Activated CD8-positive, alpha-beta memory T cell treated with anti-CD3 and anti-CD28 coated beads, Interleukin-2, amount 50 U/mL, for 1 hour (primary cell): Measurements from ENCODE around the gene TMEM255B.
A peak's percentile ranks its signal among the peaks of the same experiment; 100 is the strongest.
"Not testable (repeated sequence)": the region's sequence is repeated elsewhere in the genome, so short reads cannot be mapped to it uniquely, and the experiment has no call there.

Experiments used
- DNase-seq: peaks from one replicate; pipeline ENCODE4 v3.0.0-alpha.2; 2020; ENCODE audit errors: extremely low read depth

Gene TMEM255B

GRCh38 chr13:113816254-113816929 lies 57.4 kb downstream of the TMEM255B start:
- no peak for DNase-seq

GRCh38 chr13:113816946-113817859 lies 58.2 kb downstream of the TMEM255B start:
- peak; percentile 69 for DNase-seq

GRCh38 chr13:113817860-113818691 lies 59.0 kb downstream of the TMEM255B start:
- DNase-seq: no peak

- no peak for DNase-seq
Measured at GRCh38 chr13:113818700-113819295, 59.8 kb downstream of the TMEM255B start.

GRCh38 chr13:113819341-113819730 lies 60.3 kb downstream of the TMEM255B start:
- DNase-seq: no peak

- DNase-seq: no peak
Measured at GRCh38 chr13:113819731-113820715, 61.0 kb downstream of the TMEM255B start.

- no peak for DNase-seq
Measured at GRCh38 chr13:113820813-113821651, 62.0 kb downstream of the TMEM255B start.

- no peak for DNase-seq
Measured at GRCh38 chr13:113821847-113822246, 62.8 kb downstream of the TMEM255B start.

GRCh38 chr13:113822266-113822665 lies 63.2 kb downstream of the TMEM255B start:
- DNase-seq: no peak

GRCh38 chr13:113822956-113823744 lies 64.1 kb downstream of the TMEM255B start:
- no peak for DNase-seq

- DNase-seq: no peak
Measured at GRCh38 chr13:113823771-113824170, 64.7 kb downstream of the TMEM255B start.

- no peak for DNase-seq
Measured at GRCh38 chr13:113825841-113826240, 66.8 kb downstream of the TMEM255B start.

- DNase-seq: not testable (repeated sequence)
Measured at GRCh38 chr13:113826446-113826845, 67.4 kb downstream of the TMEM255B start.

- no peak for DNase-seq
Measured at GRCh38 chr13:113827021-113827420, 68.0 kb downstream of the TMEM255B start.

- DNase-seq: no peak
Measured at GRCh38 chr13:113828282-113828825, 69.3 kb downstream of the TMEM255B start.

- not testable (repeated sequence) for DNase-seq
Measured at GRCh38 chr13:113830426-113830950, 71.5 kb downstream of the TMEM255B start.

- no peak for DNase-seq
Measured at GRCh38 chr13:113831061-113831460, 72.0 kb downstream of the TMEM255B start.

- no peak for DNase-seq
Measured at GRCh38 chr13:113832205-113832604, 73.2 kb downstream of the TMEM255B start.
